HG02571 (cell line): Measurements from ENCODE around the gene TRAF3IP3.

Experiments
- ATAC-seq: cut with Tn5 transposase; IDR thresholded peaks from one replicate; pipeline ENCODE4 v1.9.1; 2021; ENCODE audit warnings: mild to moderate bottlenecking, moderate library complexity; ENCODE audit not compliant: unreplicated experiment

The TRAF3IP3 gene, protein sequence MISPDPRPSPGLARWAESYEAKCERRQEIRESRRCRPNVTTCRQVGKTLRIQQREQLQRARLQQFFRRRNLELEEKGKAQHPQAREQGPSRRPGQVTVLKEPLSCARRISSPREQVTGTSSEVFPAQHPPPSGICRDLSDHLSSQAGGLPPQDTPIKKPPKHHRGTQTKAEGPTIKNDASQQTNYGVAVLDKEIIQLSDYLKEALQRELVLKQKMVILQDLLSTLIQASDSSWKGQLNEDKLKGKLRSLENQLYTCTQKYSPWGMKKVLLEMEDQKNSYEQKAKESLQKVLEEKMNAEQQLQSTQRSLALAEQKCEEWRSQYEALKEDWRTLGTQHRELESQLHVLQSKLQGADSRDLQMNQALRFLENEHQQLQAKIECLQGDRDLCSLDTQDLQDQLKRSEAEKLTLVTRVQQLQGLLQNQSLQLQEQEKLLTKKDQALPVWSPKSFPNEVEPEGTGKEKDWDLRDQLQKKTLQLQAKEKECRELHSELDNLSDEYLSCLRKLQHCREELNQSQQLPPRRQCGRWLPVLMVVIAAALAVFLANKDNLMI

DNA sequence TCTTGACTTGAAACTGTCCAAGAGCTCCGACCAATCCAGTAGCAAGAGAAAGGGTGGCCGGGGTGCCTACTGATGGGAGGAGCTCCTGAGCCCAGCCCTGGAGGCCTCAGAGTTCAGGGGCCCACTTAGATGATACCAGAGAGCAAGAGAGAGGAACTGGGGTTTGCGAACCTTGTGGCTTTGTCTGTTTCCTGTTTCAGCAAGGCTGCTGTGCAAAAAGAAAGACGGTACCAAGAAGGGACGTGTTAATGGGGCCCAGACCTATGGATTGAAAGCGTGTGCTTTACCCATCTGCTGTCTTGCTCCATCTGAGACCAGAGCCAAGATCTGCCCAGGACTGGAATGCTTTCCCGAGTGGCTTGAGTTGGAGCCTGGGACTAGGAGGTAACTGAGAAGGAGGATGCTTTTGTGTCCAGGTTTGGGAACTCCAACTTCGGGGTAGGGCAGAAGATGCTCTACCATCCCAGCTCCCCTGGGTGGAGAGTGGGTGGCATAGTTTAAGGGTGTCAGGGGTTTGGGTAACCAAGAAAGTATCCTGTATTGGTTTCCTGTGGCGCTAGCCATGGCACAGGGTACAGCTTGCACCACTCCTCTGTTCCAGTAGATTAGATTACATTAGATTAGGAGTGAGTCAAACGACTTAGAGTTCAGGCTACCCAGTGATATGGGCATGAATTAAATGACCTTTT is at the start of gene TRAF3IP3:
TRAF3IP3 (plus strand) TSS at position 128 of the 689 bp plus-strand sequence. CDS start 3,987 bp downstream, outside the sequence.
- peak; percentile 75 for ATAC-seq

DNA sequence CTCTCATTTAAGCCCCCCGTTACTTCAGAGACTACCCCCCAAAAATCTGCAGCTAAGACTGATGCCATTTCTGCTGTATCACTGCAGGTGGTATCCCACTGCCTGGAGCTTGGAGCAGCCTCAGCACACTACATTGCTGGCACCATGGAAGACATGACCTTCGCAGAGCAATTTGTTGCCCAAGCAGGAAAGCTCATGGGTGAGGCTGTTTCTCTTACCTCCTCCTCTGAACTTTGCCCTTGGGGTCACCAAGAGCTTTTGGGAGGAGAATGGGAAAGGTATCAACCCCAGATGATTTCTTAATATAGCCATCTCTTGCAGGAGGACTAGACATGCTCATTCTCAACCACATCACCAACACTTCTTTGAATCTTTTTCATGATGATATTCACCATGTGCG is 49.2 kb upstream of the TRAF3IP3 start:
- ATAC-seq = no peak

DNA sequence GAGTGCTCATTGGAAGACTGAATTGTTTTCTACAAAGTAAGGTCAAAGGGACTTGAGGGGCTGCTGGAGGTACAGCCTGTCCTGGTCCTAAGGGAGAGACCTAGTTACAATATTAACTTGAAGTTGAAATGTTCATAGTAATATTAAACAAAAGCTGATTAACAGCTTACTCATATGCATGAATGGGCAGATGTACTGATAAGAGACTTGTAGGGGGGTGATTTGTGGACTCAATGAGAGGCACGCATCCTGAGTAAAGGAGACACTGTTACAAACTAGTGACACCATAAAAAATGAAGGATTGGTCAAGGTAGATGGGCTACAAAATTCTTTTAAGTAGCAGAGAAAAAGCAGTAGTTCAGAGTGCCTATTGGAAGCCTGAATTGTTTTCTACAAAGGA is 48.5 kb upstream of the TRAF3IP3 start:
- no peak for ATAC-seq

DNA sequence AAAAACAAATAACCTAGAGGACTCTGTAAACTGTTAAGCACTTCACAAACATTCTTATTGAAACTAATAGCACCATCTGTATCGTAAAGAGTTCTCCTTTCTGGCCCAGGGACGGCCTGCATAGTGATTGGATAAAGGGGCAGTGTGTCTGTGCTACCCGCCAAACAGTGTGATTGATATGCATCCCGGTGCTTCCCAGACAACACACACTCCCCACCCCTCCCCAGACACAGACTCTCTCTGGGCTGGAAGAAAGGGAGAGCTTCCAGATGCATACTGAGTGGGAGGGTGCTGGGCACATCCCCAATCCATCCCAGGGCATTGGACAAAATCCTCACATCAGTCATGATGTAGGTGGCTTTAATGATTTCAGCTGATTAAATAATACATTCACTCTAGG is 47.6 kb upstream of the TRAF3IP3 start:
- no peak for ATAC-seq

DNA sequence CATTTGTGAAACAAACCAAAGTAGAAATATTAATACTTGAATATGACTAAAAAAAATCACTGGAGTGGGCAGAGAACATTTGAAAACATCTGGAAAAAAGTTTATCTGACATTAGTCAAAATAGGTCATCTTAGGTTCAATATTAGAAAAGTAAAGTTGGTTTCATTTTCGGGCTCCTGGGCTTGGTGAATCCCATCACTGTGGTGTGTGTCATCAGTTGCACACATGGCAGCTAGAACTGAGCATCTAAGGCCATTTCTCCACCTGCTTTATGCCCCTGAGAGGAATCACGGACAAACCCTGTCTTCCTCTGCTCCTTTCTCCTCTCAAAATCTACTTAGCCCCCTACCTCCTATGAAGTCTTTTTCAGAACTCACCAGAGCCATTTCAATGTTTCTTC is 45.8 kb upstream of the TRAF3IP3 start:
- ATAC-seq = no peak

DNA sequence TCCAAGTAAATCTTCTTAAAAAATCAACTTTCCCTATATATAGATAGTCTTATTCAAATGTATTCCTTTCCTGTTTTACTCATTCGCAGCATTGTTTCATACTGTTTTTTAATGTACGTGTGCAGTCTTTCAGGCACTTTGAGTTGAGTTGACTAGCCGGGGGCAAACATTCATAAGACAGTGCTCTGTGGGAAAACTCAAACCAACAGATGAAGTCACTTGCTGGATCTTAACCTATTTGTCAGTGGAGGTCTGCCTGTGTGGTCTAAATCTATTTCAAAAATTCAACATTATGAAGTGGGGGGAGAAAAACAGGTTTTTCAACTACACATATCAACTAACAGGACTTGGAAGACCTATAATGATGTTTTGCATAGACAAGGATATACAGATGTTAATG is 45.0 kb upstream of the TRAF3IP3 start:
- no peak for ATAC-seq

DNA sequence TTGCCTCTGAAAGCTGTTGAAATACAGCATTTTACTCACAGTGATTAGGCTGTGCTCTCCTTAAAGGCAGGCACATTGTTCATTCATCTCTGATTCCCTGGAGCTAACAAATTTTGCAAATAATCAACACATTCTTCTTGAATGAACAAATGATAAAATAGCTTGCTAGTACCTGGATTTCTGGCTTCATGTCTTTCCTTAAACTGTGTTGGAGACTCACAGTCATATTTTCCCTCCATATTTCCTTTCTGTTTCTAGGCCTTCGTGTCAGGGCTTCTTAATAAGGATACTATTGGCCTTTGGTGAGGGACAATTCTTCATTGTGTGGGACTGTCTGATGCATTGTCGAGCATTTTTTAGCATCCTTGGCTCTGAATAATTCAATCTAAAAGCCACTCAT is 41.5 kb upstream of the TRAF3IP3 start:
- no peak for ATAC-seq

DNA sequence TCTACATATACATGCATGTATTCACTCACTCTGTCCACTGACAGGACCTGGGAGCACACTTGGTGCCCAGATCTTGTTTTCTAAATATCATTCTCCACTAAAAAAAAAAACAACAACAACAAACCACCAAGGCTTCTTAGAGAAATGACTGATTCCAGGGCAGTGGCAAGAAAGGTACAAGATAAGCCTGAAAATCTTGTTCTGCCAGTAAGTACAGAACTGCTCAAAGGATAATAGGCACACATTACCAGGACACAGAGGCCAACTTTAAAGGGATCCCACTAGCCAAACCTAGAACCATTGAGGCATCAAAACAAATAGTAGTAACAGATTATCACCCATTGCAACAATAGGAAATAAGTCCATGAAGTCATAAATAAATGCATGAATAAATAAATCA is 40.5 kb upstream of the TRAF3IP3 start:
- ATAC-seq = no peak

DNA sequence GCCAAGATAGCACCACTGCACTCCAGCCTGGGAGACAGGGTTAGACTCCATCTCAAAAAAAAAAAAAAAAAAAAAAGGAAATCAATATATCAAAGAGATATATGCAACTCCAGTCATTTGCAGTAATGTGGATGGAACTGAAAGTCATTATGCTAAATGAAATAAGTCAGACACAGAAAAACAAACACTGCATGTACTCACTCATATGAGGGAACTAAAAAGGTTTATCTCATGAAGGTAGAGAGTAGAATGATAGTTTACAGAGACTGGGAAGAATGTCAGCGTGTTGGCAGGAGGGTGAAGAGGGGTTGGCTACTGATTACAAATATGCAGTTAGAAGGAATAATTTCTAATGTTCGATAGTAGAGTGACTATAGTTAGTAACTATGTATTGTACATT is 38.0 kb upstream of the TRAF3IP3 start:
- ATAC-seq = no peak

DNA sequence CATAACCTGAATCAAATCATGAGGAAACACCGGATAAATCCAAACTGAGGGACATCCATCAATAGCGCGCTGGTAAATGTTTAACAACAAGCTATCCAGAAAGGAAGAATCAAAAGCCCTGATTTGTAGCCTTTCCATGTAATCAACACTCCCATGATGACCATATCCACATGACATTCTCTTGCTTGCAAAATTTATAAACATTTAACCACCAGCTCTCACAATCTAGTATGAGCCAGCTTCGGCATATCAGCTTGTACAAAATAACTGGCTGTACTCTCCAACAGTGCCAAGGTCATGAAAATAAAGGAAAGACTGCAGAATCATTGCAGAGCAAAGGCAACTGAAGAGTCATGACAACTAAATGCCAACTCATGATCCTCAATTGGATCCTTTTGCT is 35.5 kb upstream of the TRAF3IP3 start:
- no peak for ATAC-seq

DNA sequence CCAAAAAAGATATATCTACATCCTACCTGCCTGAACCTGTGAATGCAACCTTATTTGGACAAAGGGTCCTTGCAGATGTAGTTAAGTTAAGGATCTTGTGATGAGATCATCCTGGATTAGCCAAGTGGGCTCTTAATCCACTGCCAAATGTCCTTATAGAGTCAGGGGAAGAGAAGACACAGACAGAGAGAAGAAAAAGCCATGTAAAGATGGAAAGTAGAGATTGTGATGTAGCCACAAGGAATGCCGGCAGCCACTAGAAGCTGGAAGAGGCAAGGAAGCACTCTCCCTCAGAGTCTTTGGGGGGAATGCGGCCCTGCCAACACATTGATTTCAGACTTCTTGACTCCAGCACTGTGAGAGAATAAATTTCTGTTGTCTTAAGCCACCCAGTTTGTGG is 35.0 kb upstream of the TRAF3IP3 start:
- no peak for ATAC-seq

DNA sequence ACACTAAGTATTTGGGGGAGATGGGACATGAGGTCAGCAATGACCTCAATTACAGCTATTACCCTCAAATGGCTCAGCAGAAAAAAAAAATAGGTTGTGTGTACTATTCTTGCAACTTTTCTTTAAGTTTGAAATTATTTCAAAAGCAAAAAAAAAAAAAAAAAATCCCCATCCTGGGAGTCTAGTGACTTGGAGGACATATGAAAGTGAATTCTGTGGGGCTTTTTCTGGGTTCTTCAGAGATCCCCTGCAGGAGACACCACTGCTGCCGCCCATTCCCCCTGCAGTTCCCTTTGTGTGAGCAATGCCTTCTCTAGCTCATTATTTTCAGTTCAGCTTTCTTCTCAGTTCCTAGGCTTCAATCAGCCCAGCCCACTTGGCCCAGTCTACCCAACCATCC is 34.5 kb upstream of the TRAF3IP3 start:
- ATAC-seq = no peak

DNA sequence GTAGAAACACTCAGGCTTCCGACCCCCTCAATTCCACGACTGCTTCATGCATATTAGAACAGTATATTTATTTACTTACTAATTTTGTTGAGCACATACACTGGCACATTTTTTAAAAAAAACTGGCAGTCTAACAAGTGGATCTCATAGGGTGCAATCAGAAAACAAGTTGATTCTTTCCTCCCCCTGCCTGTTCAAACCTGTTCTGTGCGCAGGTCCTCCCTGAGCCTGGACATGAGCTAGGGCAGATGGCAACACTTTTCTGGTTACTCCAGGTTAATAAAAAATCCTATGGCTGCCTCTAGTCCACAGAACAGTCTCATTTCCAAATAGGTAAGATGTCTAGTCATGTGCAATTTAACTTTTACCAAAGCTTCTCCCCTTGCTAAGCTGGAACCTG is 32.6 kb upstream of the TRAF3IP3 start:
- no peak for ATAC-seq

DNA sequence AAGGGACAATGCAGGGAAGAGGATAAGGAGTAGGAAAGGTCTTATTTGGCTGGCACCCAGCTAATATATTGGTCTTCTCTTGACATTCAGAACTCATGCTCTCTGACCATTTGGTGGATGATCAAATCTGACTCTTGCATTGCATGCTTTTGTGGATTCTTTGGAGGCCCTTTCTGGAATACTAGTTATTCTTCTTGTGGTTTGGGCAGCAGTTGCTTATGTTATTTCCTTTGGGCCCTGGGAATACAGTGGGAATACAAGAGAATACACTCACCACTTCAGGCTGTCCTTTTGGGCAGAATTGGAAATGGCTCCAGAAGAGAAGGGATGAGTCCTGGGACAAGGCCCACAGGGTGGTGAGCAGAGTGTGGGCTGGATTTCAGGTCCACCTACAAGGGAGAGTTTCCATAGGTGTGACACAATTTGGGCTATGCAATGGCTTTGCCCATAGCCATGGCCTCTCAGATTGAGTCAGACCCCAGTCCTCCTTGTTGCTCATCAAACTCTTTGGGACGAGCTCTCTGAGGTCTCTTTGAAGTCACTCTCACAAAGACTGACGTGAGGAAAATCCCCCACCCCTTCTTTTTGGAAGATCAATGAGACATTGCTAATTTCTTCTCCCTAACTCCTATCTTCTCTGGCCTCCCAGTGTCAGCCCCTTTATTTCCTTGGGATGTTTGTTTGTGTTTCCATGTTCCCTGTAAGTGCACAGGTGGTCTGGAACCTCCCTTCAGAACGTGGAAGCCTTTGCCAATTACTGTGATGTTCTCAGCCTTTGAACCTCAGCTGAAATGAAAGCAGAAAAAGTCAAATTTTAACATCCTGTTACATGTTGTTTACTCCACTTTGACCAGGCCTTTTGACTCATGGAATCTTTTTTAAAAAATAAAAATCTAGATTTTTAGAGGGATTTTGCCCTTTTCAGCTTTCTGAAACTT is 31.8 kb upstream of the TRAF3IP3 start:
- ATAC-seq = peak; percentile 80

DNA sequence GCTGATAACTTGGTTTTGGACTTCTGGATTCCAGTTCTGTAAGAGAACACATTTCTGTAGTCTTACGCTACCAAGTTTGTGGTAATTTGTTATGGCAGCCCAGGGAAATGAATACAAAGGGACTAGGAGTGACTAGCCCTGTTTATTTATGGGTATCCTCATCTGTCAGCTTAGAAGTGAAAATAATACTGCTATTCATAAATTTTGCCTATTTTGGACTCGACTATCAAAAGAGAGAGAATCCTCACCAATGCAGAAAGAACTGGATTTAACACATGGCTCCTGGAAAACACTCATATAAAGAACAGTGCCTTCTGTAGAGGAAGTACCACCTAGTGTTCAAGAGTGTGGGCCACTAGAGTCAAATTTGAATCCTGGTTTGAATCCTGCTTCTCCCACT is 28.6 kb upstream of the TRAF3IP3 start:
- no peak for ATAC-seq

DNA sequence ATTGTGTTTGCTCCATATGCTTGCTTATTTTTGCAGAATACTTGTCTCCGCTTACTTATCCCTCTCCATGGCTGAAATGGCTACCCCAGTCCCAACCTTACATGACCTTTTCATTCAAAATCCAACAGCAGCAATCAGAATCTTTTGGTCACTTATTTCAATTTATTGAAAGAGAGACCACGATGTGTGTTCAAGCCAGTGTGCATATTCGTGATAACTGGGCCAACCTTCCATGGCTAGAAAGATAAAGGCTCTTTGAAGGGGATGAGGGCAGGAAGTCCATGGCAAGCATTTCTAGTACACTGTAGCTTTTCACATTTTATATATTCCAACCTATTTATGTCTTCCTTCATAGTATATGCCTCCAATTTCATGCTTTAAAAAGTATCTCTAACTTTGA is 28.1 kb upstream of the TRAF3IP3 start:
- ATAC-seq = no peak

DNA sequence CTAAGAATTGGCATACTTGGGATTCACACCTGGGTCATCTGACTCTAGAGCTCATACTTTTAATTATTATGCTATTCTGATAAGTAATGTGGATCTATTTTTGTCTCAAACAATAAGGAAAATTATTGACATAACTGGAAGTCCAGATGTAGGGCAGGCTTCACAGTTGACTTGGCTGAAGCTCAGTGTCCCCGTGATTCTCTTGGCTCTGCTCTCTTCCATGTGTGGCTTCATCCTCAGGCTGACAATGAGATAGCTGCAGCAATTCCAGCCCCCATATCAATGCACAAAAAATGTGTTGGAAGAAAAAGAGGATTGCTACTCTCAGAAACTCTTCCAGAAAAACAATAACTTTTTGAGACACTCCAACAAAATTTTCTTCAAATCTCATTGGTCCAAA is 27.4 kb upstream of the TRAF3IP3 start:
- ATAC-seq = no peak

DNA sequence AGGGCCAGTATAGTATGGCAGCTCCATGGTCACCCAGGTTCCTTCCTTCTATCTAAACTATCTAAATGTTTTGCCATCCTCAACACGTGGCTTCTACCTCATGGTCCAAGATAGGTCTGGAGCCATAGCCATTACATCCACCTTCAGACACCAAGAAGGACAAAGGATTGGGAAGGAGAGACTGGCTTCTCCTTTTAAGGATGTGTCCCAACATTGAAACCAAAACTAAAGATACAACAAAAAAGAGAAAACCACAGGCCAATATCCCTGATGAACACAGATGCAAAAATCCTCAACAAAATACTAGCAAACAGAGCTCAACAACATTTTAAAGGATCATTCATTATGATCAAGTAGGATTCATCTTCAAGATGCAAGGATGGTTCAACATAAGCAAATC is 26.4 kb upstream of the TRAF3IP3 start:
- no peak for ATAC-seq

DNA sequence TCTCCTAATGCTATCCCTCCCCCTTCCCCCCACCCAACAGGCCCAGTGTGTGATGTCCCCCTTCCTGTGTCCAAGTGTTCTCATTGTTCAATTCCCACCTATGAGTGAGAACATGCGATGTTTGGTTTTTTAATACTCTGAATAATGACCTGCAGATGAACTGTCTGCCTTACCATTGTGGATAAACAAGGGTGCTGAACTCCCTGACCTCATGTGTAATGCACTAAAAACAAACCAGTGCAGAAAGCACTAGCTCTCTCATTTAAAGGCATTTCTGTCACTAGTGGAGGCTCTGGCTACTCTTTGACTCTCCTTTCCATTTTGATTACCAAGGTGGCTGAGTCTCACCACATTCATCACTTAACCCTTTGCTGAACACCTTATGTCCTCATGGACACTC is 23.1 kb upstream of the TRAF3IP3 start:
- no peak for ATAC-seq

DNA sequence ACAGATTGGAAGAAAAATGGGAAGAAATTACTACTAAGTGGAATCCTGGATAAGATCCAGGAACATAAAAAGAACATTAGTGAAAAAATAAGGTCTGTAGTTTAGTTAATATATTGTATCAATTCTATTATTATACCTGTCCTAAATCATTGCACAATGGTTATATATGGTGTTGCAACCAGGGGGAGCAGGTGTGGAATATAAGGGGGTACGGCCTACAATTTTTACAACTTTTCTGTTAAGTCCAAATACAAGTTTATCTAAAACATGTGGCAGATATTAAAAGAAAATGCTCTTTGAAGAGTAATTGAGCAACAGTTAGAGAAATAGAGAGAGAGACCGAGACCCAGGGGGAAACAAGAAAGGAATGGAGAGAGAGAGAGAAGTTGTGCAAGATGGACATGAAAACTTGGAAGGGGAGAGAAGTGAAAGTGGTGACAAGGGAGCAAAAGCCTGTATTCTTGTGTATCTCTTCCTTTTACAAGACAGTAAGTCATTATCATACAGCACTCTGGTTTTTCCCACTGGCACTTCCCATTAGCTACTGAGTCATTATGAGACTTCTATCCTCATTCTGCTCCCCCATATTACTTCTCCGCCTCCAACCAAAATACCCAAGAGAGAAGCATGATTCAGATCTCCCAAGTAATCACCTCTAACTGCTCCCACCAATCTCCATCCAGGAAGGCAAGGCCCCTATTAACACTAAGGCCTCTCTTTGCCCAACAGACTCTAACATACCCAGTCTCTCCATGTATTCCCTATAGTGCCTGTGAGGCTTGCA is 22.3 kb upstream of the TRAF3IP3 start:
- ATAC-seq = no peak
